ENCODE results near the gene MICAL3. TPM values are rescaled to one million over a fixed set of nuclear protein-coding genes. Genes with fewer than 3 reads are reported as not detected.
A peak's percentile ranks its signal among the peaks of the same experiment; 100 is the strongest.

Gene MICAL3
- total RNA-seq, 4 donors from 2014 or later, result 23.9 to 49.2 (median 34.5) TPM

DNA sequence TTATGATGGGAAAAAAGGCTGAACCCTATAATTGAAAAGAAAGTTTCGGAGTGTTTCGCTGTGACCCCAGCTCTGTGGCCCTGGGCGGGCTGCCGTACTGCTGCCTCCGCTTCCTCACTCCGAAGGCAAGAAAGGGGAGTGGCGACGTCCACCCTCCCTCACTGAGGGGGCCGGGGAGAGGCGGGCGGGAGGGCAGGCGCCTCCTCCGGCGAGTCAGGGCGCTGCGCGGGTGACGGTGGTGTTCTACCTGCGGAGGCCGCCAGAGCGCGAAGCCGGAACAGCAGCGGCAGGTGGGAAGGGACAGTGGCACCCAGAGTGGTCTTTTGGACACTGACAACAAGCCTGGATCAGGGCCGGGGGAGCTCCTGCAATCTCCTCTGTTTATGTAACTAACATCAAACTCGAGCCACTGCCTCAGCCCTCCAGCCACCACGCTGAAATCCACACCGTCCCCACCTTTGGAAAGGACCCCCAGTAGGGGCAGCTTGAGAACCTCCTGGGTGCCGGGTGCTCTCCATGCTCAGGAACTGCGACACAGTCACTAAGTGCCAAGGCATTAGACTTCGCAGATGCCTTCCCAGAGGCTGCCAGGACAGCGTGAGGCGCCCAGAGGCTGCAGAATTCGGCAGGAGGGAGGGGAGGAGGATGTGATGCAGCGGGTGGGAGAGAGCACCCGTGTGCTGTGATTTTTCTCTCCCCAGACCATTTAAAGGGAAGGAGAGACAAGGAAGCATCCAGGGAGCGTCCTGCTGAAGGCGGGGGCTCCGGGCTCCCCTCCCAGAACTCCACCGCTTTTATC lies 275.6 kb downstream of the MICAL3 start:
- DNase-seq (ENCODE audit: low spot score), result no peak

GRCh38 chr22:17746916-17747315 lies 277.4 kb downstream of the MICAL3 start:
- TF ChIP-seq CTCF (IDR thresholded peaks at IDR 0.05), result no peak
- DNase-seq (ENCODE audit: low spot score) (no peak), ATAC-seq (ENCODE audit: low FRiP score) (no peak)

More for the DNA sequence above, 275.6 kb downstream of the MICAL3 start:
- no peak for ATAC-seq (ENCODE audit: low FRiP score)
- TF ChIP-seq CTCF (IDR thresholded peaks at IDR 0.05), result no peak

GRCh38 chr22:17744430-17744829 lies 279.9 kb downstream of the MICAL3 start:
- ATAC-seq (ENCODE audit: low FRiP score) (no peak), DNase-seq (ENCODE audit: low spot score) (no peak)
- no peak for TF ChIP-seq CTCF (IDR thresholded peaks at IDR 0.05)

GRCh38 chr22:17743661-17744411 lies 280.5 kb downstream of the MICAL3 start:
- ATAC-seq (ENCODE audit: low FRiP score) (no peak), DNase-seq (ENCODE audit: low spot score) (no peak)
- TF ChIP-seq CTCF (IDR thresholded peaks at IDR 0.05), result no peak

DNA sequence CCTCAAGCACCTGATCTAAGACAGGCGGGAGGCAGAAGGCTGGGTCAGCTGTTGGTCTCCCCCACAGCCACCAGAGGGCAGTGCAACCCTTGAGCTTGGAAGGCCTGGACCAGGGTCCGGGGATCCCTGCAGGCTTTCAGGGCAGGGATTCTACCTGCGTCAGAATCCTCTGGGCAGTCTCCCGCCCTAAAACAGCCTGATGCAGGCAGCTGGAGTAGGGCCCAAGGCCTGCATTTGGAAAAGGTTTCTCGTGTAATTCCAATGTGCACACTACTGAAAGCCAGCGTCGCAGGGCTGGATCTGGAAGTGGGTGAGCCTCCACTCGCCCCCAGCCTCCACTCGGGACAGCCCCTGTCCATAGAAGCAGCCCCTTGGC lies 281.8 kb downstream of the MICAL3 start:
- DNase-seq (ENCODE audit: low spot score) (peak; percentile 34), ATAC-seq (ENCODE audit: low FRiP score) (peak; percentile 59)
- TF ChIP-seq CTCF (IDR thresholded peaks at IDR 0.05), result no peak

GRCh38 chr22:17741866-17742526 lies 282.4 kb downstream of the MICAL3 start:
- ATAC-seq (ENCODE audit: low FRiP score), result no peak
- TF ChIP-seq CTCF (IDR thresholded peaks at IDR 0.05), result no peak
- no peak for DNase-seq (ENCODE audit: low spot score)
